T-helper 1 cell (primary cell): ENCODE measurements around the gene SDHAF3.
"Not testable (repeated sequence)": the region's sequence is repeated elsewhere in the genome, so short reads cannot be mapped to it uniquely, and the experiment has no call there.

Source experiments
- DNase-seq, 5 donors: peaks; one replicate each; pipeline ENCODE4 v3.0.0-alpha.2; 2012 to 2020

Gene SDHAF3

GRCh38 chr7:97126483-97127171, 9.1 kb downstream of the SDHAF3 start:
- no peak for DNase-seq

- no peak for DNase-seq
These were observed 11.2 kb downstream of the SDHAF3 start for GRCh38 chr7:97128736-97129135.

- no peak for DNase-seq
These were observed 13.1 kb downstream of the SDHAF3 start for GRCh38 chr7:97130417-97131139.

- DNase-seq: no peak
These were observed 15.7 kb downstream of the SDHAF3 start for GRCh38 chr7:97133159-97133558.

DNA sequence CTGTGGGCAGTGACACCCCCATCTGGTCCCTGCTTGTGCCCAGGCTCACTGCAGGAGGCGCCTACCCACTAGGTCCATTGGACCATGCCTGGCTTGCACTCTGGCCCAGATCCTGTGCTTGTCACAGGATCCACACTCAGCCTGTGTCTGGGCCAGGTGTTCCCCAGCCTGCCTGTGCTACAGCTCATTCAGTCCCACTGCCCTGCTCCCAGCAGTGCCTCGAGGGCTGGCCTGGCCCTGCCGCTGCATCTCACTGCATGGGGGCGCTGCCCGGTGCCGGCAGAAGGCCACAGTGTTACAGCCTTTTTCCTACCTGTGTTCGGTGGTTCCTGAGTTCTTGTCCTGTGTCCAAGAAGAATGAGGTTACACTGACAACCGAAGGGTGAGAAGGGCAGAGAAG, 21.3 kb downstream of the SDHAF3 start:
- DNase-seq: no peak

DNA sequence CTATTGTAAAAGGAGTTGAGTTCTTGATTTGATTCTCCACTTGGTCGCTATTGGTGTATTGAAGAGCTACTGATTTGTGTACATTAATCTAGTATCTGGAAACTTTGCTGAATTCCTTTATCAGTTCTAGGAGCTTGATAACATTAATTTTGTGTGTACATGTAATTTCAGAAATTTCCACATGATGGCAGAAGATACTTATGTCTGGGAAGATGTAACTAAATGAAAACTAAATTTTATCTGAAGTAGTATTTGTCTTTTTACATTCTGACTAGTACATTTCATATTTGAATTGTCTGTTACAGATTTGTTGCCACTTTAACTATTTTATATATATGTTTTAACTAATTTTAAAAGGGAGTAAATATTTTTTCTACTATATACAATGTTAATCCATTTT, 27.6 kb downstream of the SDHAF3 start:
- peak in 1 of 5 donors; percentile 7 for DNase-seq

GRCh38 chr7:97149843-97150242, 32.3 kb downstream of the SDHAF3 start:
- no peak for DNase-seq

DNA sequence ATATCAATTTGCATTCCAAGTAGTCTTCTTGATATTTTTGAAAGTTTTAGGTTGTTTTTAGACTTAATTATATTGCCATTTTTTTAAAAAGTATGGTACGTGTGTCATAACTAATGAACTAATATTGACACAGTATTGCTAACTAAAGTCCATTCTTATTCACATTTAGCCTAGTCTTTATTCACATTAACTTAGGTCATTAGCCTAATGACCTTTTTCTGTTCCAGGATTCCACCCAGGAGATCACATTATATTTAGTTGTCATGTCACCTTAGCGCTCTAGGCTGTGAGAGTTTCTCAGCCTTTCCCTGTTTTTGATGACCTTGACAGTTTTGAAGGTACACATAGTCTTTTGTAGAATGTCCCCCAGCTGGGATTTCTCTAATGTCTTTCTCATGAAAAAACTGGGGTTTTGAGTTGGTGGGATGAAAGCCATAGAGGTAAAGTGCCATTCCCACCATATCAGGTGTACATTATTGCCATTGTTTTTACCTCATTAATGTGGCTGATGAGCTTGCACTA, 38.5 kb downstream of the SDHAF3 start:
- DNase-seq: no peak

GRCh38 chr7:97159984-97160383, 42.5 kb downstream of the SDHAF3 start:
- DNase-seq: peak in 1 of 5 donors; percentile 1

DNA sequence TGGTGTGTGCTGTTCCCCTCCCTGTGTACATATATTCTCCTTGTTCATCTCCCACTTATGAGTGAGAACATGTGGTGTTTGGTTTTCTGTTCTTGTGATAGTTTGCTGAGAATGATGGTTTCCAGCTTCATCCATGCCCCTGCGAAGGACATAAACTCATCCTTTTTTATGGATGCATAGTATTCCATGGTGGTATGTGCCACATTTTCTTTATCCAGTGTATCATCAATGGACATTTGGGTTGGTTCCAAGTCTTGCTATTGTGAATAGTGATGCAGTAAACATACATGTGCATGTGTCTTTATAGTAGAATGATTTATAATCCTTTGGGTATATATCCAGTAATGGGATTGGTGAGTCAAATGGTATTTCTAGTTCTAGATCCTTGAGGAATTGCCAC, 44.1 kb downstream of the SDHAF3 start:
- not testable (repeated sequence) for DNase-seq

DNA sequence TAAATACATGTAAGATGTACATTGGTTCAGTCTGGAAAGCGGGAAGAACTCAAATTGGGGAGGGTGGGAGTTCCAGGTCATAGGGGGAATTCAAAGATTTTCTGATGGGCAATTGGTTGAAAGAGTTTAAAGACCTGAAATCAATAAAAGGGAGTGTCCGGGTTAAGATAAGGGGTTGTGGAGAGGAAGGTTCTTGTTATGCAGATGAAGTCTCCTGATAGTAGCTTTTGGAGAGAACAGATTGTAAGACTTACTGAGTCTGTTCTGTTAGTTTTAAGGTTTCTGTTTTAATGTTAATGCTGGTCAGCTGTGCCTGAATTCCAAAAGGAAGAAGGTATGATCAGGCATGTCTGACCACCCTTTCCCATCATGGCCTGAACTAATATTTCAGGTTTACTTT, 48.8 kb downstream of the SDHAF3 start:
- no peak for DNase-seq

DNA sequence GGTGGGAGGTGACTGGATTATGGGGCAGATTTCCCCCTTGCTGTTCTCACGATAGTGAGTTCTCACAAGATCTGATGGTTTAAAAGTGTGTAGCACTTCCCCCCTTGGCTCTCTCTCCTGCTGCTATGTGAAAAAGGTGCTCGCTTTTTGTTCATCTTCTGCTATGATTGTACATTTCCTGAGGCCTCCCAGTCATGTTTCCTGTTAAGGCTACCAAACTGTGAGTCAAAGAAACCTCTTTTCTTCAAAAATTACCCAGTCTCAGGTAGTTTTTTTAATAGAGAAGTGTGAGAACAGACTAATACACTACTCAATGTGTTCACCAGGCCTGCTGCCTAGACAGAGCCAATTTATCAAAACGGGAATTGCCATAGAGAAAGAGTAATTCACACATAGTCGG, 49.7 kb downstream of the SDHAF3 start:
- peak in 1 of 5 donors; percentile 21 for DNase-seq

DNA sequence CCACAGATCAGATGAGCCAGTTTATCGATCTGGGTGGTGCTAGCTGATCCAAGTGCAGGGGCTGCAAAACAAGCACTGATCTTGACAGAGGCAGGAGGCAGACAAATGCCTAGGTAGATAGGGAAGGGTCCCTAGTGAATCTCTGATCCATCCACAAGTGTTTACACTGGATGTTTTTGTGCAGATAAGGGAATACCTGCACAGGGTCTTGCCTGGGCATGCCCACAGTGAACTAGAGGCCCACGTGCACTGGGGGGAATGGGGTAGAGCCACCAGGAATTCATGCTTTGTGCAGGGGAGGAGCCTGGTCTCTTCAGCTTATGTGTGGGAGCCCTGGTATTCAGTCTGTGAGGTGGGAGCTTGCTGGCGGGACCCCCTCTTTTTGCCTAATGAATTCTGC, 50.3 kb downstream of the SDHAF3 start:
- DNase-seq: no peak

GRCh38 chr7:97174303-97174702, 56.8 kb downstream of the SDHAF3 start:
- DNase-seq: no peak

GRCh38 chr7:97179454-97180104, 62.1 kb downstream of the SDHAF3 start:
- DNase-seq: peak in 4 of 5 donors; percentile 8 to 40 (median 24)

DNA sequence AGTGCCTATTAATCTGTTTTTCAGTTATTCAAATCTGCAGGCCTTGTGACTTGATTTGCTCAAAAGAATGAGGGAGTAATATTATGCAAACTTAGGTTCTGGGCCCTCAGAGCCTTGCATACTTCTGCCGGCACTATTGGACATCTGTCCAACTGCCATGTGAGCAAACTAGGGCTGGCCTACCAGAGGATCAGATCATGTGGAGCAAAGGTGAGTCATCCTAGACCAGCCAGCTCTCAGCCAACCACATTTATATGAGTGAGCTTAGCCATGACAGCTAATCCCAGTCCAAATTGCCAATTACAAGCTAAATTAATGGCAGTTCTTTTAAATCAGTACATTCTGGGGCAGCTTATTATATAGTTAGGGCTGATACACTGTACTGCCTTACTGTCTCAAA, 69.6 kb downstream of the SDHAF3 start:
- DNase-seq: no peak

- DNase-seq: not testable (repeated sequence)
These were observed 78.7 kb downstream of the SDHAF3 start for GRCh38 chr7:97196174-97196573.

DNA sequence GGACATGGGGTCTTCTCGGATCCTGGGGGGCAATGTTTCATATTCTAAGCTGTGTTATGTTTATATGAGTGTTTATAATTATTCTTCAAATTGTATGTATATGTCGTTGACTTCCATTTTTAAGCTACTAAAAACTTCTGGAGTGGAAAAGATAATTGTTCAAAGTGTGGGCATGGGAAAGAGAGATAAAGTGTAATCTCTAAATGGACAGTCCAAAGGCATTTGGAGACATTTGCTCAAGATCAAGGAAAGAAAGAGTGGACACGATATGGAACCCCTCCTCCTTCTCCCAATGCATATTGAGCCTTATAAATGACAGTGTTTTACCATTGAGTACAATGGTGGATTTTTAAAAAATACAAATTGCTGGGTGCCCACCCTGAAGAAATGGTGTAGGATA, 81.1 kb downstream of the SDHAF3 start:
- no peak for DNase-seq

DNA sequence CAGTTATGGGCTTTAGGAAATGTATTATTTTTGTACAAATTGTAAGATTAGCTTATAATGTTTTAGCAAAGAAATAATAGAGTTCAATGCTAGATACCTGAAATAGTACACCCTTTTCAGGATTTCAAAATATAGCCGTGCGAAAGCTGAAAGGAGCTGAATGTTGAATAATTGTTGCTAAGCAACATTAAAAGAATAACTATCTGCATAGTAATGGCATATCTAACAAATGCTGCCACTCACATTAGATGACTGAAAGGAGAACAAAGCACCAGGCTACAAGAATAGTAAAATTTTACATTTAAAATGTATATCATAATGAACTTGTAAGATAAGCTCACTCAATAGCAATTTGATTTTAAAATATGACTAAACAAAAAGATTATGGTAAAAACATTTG, 82.5 kb downstream of the SDHAF3 start:
- no peak for DNase-seq

GRCh38 chr7:97203957-97204356, 86.5 kb downstream of the SDHAF3 start:
- no peak for DNase-seq

DNA sequence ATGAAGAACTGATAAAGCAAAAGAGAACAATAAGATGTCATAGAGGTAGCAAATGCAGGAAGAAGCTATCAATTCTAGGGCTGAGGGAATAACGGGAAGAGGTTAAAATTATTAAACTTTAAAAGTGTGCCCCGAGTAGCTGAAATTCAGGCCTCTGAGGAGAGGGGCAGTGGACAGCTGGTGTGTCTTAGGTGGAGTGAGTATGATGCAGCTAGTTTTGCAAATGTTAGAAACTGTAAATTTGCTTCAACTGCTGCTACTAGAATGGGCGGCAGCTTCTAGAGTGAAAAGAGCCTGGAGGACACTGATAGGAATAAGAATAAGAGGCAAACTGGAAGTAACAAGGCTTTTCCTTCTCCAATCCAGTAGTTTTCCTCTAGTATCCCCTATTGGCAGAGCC, 87.3 kb downstream of the SDHAF3 start:
- no peak for DNase-seq

GRCh38 chr7:97215556-97215955, 98.1 kb downstream of the SDHAF3 start:
- DNase-seq: no peak

DNA sequence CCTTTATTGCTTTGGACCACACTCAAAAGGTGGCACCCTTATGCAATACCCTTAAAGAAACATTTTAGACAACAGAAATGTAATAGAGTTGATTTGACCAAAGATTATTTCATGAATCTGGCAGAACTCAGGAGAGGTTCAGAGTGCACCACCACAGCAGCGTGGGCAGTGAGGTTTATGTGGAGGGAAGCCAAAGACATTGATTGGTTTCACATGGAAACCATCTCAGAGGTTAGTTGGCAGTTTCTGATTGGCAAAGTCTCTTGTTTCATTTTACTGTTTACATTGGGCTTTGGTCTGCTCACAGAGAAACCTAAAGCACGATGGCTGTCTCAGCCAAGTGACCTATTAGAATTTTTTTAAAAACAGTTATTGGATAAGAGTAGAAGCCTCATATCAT, 101.3 kb downstream of the SDHAF3 start:
- DNase-seq: no peak

- DNase-seq: no peak
These were observed 101.7 kb downstream of the SDHAF3 start for GRCh38 chr7:97219237-97219636.
